ENCODE measurements around the gene AFF3.

- TF ChIP-seq CTCF (IDR thresholded peaks at IDR 0.05): no peak
- TF ChIP-seq POLR2A (IDR thresholded peaks at IDR 0.05): no peak
Observed at GRCh38 chr2:99747842-99748241, 394.5 kb downstream of the AFF3 start.
